Renal pelvis (tissue), 4 donors: Measurements from ENCODE around the gene TGFBR3L. TPM values are rescaled to one million over a fixed set of nuclear protein-coding genes. Genes with fewer than 3 reads are reported as not detected.
A peak's percentile ranks its signal among the peaks of the same experiment; 100 is the strongest.
"Not testable (repeated sequence)": the region's sequence is repeated elsewhere in the genome, so short reads cannot be mapped to it uniquely, and the experiment has no call there.

Source experiments
- DNase-seq: peaks from one replicate; pipeline ENCODE4 v3.0.0-alpha.2; 2013
- polyA plus RNA-seq, 3 donors: library from polyadenylated mRNA; unstranded; fragments of 120-200 nt; gene quantifications; one replicate each; pipeline ENCODE4 v1.2.1, GENCODE V29; 2013; ENCODE audit not compliant: insufficient read length in 3 of 3

TGFBR3L gene
- polyA plus RNA-seq, 3 donors, result 0.70 to 1.3 (median 0.97) TPM

DNA sequence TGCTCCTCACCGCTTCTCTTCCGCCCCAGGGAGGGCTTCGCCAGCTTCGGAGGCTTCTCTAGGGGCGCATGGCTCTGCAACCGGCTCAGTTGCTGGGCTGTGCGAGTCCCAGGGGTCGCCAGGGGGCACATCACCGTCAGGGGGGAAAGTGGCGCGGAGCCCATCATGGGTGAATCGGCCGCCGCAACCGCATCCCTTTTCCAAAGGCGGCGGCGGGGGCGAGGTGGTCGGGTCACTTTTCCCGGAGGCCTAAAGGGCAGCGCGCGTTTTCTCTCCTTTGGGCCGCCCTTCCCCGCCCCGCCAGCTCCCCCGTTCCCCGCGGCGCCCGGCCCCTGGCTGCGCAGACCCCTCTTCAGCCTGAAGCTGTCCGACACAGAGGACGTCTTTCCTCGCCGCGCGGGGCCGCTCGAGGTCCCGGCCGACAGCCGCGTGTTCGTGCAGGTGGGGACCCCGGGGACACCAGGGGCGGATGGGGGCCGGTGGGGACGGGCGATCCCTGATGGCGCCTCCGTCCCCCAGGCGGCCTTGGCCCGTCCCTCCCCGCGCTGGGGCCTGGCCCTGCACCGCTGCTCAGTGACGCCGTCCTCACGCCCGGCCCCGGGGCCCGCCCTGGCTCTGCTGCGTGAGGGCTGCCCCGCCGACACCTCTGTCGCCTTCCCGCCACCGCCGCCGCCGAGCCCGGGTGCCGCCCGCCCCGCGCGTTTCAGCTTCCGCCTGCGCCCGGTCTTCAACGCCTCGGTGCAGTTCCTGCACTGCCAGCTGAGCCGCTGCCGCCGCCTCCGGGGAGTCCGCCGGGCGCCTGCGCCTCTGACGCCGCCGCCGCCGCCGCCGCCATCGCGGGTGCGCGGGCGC lies 1.7 kb downstream of the TGFBR3L start:
- no peak for DNase-seq

DNA sequence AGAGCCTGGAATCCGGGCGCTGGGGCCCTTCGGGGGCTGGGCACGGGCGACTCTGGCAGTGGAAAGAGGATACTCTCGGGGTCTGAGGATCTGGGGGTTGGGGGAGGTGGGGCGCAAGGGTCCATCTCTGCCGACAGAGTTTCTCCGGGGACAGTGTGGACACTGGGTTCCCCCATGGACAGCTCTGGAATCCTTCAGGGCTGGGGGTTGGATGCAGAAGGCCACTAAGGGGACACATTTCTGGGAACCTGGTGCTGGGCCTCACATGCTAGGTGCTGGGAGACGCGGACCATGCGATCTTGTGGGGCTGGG lies 2.3 kb downstream of the TGFBR3L start:
- no peak for DNase-seq

DNA sequence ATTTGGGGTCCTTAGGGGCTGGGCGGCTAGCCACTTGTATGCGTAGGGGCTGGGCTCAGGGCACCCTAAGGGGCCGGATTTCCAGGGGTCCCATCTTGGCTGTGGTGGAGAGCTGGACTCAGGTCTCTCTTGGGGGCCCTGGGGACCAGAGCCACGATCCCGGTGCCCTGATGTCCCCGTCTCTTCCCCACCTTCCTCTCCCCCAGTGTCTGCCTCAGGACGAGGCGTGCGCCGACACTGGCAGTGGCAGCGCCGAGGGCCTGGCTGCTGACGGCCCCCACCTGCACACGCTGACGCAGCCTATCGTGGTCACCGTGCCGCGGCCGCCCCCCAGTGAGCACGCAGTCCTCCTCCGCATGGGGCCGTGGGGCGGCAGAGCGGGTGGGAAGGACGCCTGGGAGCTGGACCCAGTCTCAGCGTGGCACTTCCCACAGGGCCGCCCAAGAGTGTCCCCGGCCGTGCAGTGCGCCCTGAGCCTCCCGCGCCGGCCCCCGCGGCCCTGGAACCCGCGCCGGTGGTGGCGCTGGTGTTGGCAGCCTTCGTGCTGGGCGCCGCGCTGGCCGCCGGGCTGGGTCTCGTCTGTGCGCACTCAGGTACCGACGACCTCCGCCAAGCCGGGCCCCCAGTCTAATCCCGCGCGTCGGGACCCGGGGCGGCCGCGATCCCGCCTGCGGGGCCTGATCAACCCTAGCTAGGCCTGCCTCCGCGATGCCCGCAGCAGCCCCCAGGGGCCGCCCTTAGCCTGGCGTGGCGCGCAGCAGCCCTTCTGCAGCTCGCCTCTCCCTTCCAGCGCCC lies 2.8 kb downstream of the TGFBR3L start:
- DNase-seq, result no peak

- DNase-seq, result not testable (repeated sequence)
Measured at GRCh38 chr19:7918062-7918614, 3.5 kb downstream of the TGFBR3L start.

DNA sequence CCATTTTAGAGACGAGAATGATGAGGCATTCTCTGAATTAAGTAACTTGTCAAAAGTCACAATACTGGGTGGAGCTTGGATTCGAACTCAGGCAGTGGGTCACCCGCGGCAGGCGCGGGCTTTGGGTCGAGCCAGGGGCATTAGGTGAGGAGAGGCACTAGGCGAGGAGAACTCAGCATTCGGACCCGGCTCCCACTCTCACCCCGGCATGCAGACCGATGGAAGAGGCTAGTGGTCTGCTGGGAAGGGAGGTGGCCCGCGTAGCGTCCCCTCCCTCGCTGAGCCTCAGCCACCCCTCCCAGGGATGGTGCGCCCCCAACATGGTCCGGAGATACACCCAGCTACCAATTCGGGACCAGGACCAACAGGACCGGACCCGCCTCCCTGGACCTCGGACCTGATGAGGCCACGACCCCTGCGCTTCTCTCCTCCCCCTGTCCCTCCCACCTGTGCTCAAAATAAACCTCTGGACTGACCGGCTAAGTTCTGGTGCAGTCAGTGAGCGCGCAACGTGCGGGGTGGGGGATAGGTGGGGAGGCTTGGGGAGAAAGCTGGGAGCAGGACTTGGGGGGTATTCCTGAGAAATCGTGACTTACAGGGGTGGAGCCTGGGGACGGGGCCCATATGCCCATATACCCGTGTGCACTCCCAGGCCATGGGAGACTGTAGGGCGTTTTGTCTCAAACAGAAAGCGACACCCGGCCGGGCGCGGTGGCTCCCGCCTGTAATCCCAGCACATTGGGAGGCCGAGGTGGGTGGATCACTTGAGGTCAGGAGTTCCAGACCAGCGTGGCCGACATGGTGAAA lies 4.2 kb downstream of the TGFBR3L start:
- DNase-seq, result no peak

GRCh38 chr19:7919610-7920518 lies 5.2 kb downstream of the TGFBR3L start, which contains the start of gene SNAPC2:
SNAPC2 (plus strand) TSS chr19:7920338; CDS start chr19:7920367, 29 bp downstream.
- peak; percentile 94 for DNase-seq

GRCh38 chr19:7920519-7921301 lies 6.1 kb downstream of the TGFBR3L start:
- peak; percentile 93 for DNase-seq

GRCh38 chr19:7921302-7921966 lies 6.8 kb downstream of the TGFBR3L start:
- DNase-seq, result no peak

DNA sequence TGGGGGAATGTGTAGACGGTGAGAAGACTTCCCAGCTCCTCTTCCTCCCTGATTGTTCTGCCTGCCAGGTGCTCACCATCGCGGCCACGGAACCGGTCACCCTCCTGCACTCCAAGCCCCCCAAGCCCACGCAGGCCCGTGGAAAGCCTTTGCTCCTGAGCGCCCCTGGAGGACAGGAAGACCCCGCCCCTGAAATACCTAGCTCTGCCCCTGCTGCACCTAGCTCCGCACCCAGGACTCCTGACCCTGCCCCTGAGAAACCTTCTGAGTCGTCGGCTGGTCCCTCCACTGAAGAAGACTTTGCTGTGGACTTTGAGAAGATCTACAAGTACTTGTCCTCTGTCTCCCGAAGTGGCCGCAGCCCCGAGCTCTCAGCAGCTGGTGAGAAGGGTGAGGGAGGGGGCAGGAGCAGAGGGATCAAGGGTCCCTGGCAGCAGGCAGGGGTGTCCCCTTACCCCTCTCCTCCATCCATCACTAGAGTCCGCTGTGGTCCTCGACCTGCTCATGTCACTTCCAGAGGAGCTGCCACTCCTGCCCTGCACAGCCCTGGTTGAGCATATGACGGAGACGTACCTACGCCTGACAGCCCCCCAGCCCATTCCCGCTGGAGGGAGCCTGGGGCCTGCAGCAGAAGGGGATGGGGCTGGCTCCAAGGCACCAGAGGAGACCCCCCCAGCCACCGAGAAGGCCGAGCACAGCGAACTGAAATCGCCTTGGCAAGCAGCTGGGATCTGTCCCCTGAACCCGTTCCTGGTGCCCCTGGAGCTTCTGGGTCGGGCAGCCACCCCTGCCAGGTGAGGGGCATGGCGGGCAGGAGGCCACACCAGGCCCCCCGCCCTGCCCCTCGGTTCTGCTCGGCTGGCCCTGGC lies 7.6 kb downstream of the TGFBR3L start:
- DNase-seq, result no peak

DNA sequence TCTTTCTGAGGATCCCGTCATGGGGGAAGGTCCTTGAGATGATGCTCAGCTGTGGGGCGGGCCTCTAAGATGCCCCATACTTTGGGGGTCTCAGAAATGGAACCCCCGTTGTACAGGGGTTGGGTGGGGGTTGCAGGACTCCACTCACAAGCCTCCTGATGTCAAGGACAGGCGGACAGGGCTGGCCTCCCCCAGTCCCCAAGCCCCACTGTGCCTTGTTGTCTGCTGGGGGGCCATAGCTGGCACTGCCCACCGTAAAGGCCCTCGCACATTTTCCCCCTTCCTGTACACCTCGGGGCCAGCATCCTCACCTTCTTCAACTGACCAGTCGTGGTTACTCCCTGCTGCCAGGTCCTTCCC lies 8.2 kb downstream of the TGFBR3L start:
- no peak for DNase-seq

GRCh38 chr19:7923295-7924191 lies 8.9 kb downstream of the TGFBR3L start:
- DNase-seq, result no peak

- no peak for DNase-seq
Measured at GRCh38 chr19:7924241-7924640, 9.6 kb downstream of the TGFBR3L start.

DNA sequence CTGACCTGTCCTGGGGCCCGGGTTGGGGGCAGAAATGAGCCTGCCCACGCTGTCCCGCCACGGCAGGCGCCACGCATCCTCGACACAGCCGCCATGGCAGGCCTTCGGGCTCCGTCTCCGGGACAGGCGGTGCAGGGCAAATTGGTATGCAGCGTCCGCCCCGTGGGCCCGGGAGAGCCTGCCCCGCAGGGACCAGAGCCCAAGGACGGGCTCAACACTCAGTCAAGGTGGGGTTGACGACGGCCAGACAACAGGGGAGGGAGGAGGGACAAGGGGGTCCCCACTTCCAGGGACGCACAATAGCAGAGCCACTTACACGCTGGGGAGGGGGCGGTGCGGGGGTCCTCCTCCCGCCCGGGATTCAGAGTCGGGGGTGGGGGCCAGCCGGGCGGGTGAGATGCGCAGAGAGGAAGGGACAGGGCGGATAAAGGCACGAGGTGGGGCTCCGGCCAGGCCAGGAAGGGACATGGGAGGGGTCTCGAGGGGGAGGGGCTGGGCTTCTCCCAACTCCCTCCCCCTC lies 10.1 kb downstream of the TGFBR3L start:
- DNase-seq, result no peak

- DNase-seq, result peak; percentile 82
Measured at GRCh38 chr19:7925171-7925851, 10.7 kb downstream of the TGFBR3L start.

DNA sequence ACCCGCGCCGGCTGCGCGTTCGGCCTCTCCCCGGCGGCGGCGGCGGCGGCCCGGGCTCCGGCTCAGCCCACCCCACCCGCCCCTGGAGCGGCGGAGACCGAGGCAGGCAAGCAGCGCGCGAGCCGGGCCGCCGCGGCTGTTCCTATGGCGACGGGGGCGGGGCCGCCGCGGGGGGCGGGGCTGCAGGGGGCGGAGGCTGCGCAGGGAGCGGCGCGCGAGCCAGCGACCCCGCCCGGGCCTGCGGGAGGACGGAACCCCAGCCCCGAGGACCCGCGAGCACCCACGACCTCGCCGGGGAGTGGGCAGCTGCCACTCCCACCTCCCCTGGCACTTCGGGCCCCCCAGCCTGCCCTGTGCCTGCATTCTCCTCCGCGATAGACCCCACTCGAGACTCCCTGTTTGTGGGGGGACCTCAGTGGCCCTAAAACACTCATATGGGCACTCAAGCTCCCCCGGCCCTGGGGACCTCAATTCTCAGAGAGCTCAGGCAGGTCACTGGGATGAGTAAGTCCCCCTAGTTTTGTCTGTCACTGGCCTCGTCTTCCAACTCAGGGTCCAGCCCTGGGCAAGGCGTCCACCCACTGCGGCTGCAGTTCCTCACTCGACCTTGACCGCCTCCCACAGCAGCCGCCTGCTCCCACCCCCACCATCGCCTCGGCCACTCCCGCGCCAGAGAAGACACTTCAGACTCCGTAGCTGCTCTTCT lies 11.5 kb downstream of the TGFBR3L start, which contains the start of gene CTXN1:
Gene CTXN1, minus strand, starts transcription at position 115 of the 706 bp plus-strand sequence. CDS start 597 bp downstream, outside the sequence.
- DNase-seq, result peak; percentile 65
